ENCODE measurements around the gene LAIR1. TPM values are rescaled to one million over a fixed set of nuclear protein-coding genes. Genes with fewer than 3 reads are reported as not detected.
"Not testable (repeated sequence)": the region's sequence is repeated elsewhere in the genome, so short reads cannot be mapped to it uniquely, and the experiment has no call there.

The LAIR1 gene
- polyA plus RNA-seq, 1 donor, result 13.0 TPM

DNA sequence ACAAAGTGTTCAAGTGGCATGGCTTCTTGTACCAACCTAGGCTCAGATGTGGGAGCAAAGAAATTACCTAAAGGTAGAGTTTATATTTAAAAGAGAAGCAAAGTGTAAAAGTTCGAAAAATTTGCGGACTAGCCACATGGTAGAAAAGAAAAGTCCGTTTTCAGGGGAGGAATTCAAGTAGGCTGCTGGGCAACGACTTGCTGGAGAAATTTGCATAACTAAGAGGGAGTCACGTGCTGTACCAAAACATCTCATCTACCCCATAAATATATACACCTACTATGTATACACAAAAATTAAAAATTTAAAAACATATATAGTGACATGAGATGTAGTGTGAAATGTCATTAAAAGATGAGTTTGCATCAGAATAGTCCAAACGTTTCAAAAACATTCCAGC lies 2.1 kb upstream of the LAIR1 start:
- H3K4me1 ChIP-seq (ENCODE audit: control insufficient read depth, insufficient read depth, low read length), result no peaks in the 10 kb centered on the region
- H3K27me3 ChIP-seq (ENCODE audit: control insufficient read depth, insufficient read depth, low read length), result no peaks in the 10 kb centered on the region
- DNase-seq, result no peak
- H3K4me3 ChIP-seq (ENCODE audit: low read length), result no peak overlapping the region
- WGBS (ENCODE audit: insufficient coverage, low lambda C conversion rate), result 83% methylated on average over 3 of the region's 6 CpGs
- no peaks in the 10 kb centered on the region for H3K36me3 ChIP-seq (ENCODE audit: control insufficient read depth, insufficient read depth, low read length)
- no peaks in the 10 kb centered on the region for H3K9me3 ChIP-seq (ENCODE audit: control insufficient read depth, low read depth, low read length)
- H3K27ac ChIP-seq (ENCODE audit: low read length), result no peak overlapping the region

GRCh38 chr19:54365798-54366197 lies 1.1 kb upstream of the LAIR1 start:
- H3K27me3 ChIP-seq (ENCODE audit: control insufficient read depth, insufficient read depth, low read length); H3K9me3 ChIP-seq (ENCODE audit: control insufficient read depth, low read depth, low read length); H3K36me3 ChIP-seq (ENCODE audit: control insufficient read depth, insufficient read depth, low read length); DNase-seq; H3K27ac ChIP-seq (ENCODE audit: low read length); H3K4me3 ChIP-seq (ENCODE audit: low read length); H3K4me1 ChIP-seq (ENCODE audit: control insufficient read depth, insufficient read depth, low read length): not testable (repeated sequence)
- no CpG with 5 or more reads among the region's 13 CpGs for WGBS (ENCODE audit: insufficient coverage, low lambda C conversion rate)

- not testable (repeated sequence) for H3K4me1 ChIP-seq (ENCODE audit: control insufficient read depth, insufficient read depth, low read length); H3K27ac ChIP-seq (ENCODE audit: low read length); H3K27me3 ChIP-seq (ENCODE audit: control insufficient read depth, insufficient read depth, low read length); H3K36me3 ChIP-seq (ENCODE audit: control insufficient read depth, insufficient read depth, low read length); DNase-seq; H3K9me3 ChIP-seq (ENCODE audit: control insufficient read depth, low read depth, low read length); H3K4me3 ChIP-seq (ENCODE audit: low read length)
- no CpG with 5 or more reads among the region's 10 CpGs for WGBS (ENCODE audit: insufficient coverage, low lambda C conversion rate)
Observed at GRCh38 chr19:54361680-54362422, 2.9 kb downstream of the LAIR1 start.

DNA sequence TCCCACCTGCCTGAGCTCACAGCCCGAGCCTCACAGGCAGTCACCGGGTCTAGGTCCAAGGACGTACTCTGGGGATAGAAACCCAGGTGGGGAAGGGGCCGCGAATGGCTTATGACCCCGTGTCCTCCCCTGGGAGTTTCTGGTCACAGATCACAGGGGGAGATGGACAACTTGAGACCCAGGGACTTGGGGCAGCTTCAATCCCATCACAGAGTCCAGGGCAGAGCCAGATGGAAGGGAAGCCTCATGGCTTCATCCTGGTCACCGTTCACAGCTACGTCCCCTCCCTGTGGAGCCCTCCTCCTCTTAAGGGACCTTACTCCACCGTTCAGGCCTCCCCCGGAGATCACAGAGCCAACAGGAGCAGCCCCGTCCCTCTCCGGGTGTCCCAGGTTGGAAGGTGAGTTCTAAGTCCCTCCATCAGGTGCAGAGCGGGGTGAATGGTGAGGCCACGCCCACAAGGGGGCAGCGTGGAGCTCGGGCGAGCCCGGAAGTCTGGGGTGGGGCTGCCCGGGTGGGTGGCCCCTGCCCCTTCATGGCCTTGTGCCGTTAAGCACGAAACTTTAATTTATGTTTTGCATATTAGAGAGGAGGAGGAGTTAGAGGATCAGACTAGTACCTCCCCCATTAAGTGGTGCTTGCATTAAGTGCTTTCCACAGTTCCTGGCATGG lies 5.4 kb downstream of the LAIR1 start:
- H3K9me3 ChIP-seq (ENCODE audit: control insufficient read depth, low read depth, low read length); H3K27me3 ChIP-seq (ENCODE audit: control insufficient read depth, insufficient read depth, low read length); H3K27ac ChIP-seq (ENCODE audit: low read length); DNase-seq; H3K4me3 ChIP-seq (ENCODE audit: low read length); H3K36me3 ChIP-seq (ENCODE audit: control insufficient read depth, insufficient read depth, low read length); H3K4me1 ChIP-seq (ENCODE audit: control insufficient read depth, insufficient read depth, low read length): not testable (repeated sequence)
- WGBS (ENCODE audit: insufficient coverage, low lambda C conversion rate), result no CpG with 5 or more reads among the region's 21 CpGs

- H3K9me3 ChIP-seq (ENCODE audit: control insufficient read depth, low read depth, low read length), result no peaks in the 10 kb centered on the region
- no peak overlapping the region for H3K4me3 ChIP-seq (ENCODE audit: low read length)
- H3K4me1 ChIP-seq (ENCODE audit: control insufficient read depth, insufficient read depth, low read length), result no peaks in the 10 kb centered on the region
- WGBS (ENCODE audit: insufficient coverage, low lambda C conversion rate), result no CpG with 5 or more reads among the region's 16 CpGs
- H3K27me3 ChIP-seq (ENCODE audit: control insufficient read depth, insufficient read depth, low read length), result no peaks in the 10 kb centered on the region
- no peaks in the 10 kb centered on the region for H3K36me3 ChIP-seq (ENCODE audit: control insufficient read depth, insufficient read depth, low read length)
- no peak overlapping the region for H3K27ac ChIP-seq (ENCODE audit: low read length)
- no peak for DNase-seq
Observed at GRCh38 chr19:54357381-54357780, 7.3 kb downstream of the LAIR1 start.

- no CpG with 5 or more reads among the region's 12 CpGs for WGBS (ENCODE audit: insufficient coverage, low lambda C conversion rate)
- Histone ChIP-seq H3K27ac (ENCODE audit: low read length) (no peak overlapping the region), H3K36me3 (ENCODE audit: control insufficient read depth, insufficient read depth, low read length) (no peaks in the 10 kb centered on the region), H3K27me3 (ENCODE audit: control insufficient read depth, insufficient read depth, low read length) (no peaks in the 10 kb centered on the region), H3K4me1 (ENCODE audit: control insufficient read depth, insufficient read depth, low read length) (no peaks in the 10 kb centered on the region), H3K4me3 (ENCODE audit: low read length) (no peak overlapping the region), H3K9me3 (ENCODE audit: control insufficient read depth, low read depth, low read length) (no peaks in the 10 kb centered on the region)
- no peak for DNase-seq
Observed at GRCh38 chr19:54356444-54357056, 8.2 kb downstream of the LAIR1 start.

DNA sequence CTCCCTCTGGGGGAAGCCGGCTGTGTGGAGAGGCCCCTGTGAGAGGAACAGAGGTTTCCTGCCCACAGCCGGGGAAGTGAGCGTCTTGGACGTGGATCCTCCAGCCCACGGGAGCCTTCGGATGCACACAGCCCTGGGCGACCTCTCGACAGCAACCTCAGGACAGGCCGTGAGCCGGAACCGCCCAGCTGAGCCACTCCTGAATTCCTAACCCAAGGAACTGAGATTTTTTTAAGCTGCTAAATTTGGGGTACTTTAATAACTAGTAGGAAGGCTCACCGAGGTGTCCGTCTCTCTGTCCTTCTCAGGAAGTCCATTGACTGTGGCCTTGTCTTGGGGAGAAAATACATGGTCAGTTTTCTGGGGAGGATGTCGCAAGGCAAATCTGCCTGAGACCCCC lies 9.1 kb downstream of the LAIR1 start:
- Histone ChIP-seq H3K4me1 (ENCODE audit: control insufficient read depth, insufficient read depth, low read length) (no peaks in the 10 kb centered on the region), H3K4me3 (ENCODE audit: low read length) (no peak overlapping the region), H3K27me3 (ENCODE audit: control insufficient read depth, insufficient read depth, low read length) (no peaks in the 10 kb centered on the region), H3K27ac (ENCODE audit: low read length) (no peak overlapping the region), H3K9me3 (ENCODE audit: control insufficient read depth, low read depth, low read length) (no peaks in the 10 kb centered on the region), H3K36me3 (ENCODE audit: control insufficient read depth, insufficient read depth, low read length) (no peaks in the 10 kb centered on the region)
- no CpG with 5 or more reads among the region's 14 CpGs for WGBS (ENCODE audit: insufficient coverage, low lambda C conversion rate)
- no peak for DNase-seq

DNA sequence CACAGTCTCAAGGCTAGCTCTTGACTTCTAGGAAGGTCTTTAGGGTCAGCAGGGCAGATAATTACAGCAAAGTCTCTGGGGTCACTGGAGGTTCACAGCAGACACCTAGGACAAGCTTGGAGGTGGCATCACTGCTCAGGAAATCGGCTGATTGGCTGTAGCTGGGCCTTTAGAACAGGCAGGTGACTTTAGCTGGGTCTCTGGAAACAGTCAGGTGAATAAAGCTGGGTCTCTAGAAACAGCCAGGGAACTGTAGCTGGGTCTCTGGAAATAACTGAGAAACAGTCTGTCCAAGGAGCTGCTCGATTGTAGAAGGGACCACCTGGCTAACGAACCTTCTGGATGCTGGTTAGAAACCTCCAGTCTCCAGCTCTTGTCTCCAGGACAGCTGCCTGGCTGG lies 10.0 kb downstream of the LAIR1 start:
- no peaks in the 10 kb centered on the region for H3K27me3 ChIP-seq (ENCODE audit: control insufficient read depth, insufficient read depth, low read length)
- H3K36me3 ChIP-seq (ENCODE audit: control insufficient read depth, insufficient read depth, low read length), result no peaks in the 10 kb centered on the region
- DNase-seq, result no peak
- no CpG with 5 or more reads among the region's 3 CpGs for WGBS (ENCODE audit: insufficient coverage, low lambda C conversion rate)
- no peak overlapping the region for H3K4me3 ChIP-seq (ENCODE audit: low read length)
- H3K4me1 ChIP-seq (ENCODE audit: control insufficient read depth, insufficient read depth, low read length), result no peaks in the 10 kb centered on the region
- no peak overlapping the region for H3K27ac ChIP-seq (ENCODE audit: low read length)
- H3K9me3 ChIP-seq (ENCODE audit: control insufficient read depth, low read depth, low read length), result no peaks in the 10 kb centered on the region

GRCh38 chr19:54352546-54352945 lies 12.2 kb downstream of the LAIR1 start:
- WGBS (ENCODE audit: insufficient coverage, low lambda C conversion rate), result 100% methylated on average over 1 of the region's 3 CpGs
- Histone ChIP-seq H3K27me3 (ENCODE audit: control insufficient read depth, insufficient read depth, low read length) (no peaks in the 10 kb centered on the region), H3K4me1 (ENCODE audit: control insufficient read depth, insufficient read depth, low read length) (no peaks in the 10 kb centered on the region), H3K36me3 (ENCODE audit: control insufficient read depth, insufficient read depth, low read length) (no peaks in the 10 kb centered on the region), H3K4me3 (ENCODE audit: low read length) (no peak overlapping the region), H3K27ac (ENCODE audit: low read length) (no peak overlapping the region), H3K9me3 (ENCODE audit: control insufficient read depth, low read depth, low read length) (no peaks in the 10 kb centered on the region)
- no peak for DNase-seq

GRCh38 chr19:54352041-54352440 lies 12.7 kb downstream of the LAIR1 start:
- no peaks in the 10 kb centered on the region for H3K27me3 ChIP-seq (ENCODE audit: control insufficient read depth, insufficient read depth, low read length)
- no CpG with 5 or more reads among the region's 7 CpGs for WGBS (ENCODE audit: insufficient coverage, low lambda C conversion rate)
- DNase-seq, result no peak
- no peaks in the 10 kb centered on the region for H3K4me1 ChIP-seq (ENCODE audit: control insufficient read depth, insufficient read depth, low read length)
- H3K27ac ChIP-seq (ENCODE audit: low read length), result no peak overlapping the region
- H3K9me3 ChIP-seq (ENCODE audit: control insufficient read depth, low read depth, low read length), result no peaks in the 10 kb centered on the region
- no peaks in the 10 kb centered on the region for H3K36me3 ChIP-seq (ENCODE audit: control insufficient read depth, insufficient read depth, low read length)
- no peak overlapping the region for H3K4me3 ChIP-seq (ENCODE audit: low read length)
